Measurements from ENCODE around the gene CFP. TPM values are rescaled to one million over a fixed set of nuclear protein-coding genes. Genes with fewer than 3 reads are reported as not detected.

The CFP gene
- total and polyA plus RNA-seq, 2 experiments from 2014 or later = 0.17 to 0.23 TPM

- H2AFZ ChIP-seq = no peak within 1 kb of the TSS
- H3K9me2 ChIP-seq (replicated peaks; ENCODE audit: insufficient read depth) = no peaks in the 10 kb centered on the region
- H3K79me2 ChIP-seq = peaks cover 18% of the 10 kb centered on the region
- H3K4me3 ChIP-seq = peak within 1 kb of the TSS; percentile 36
- DNase-seq (ENCODE audit: low spot score) = peak; percentile 95
- H3K4me2 ChIP-seq = peak within 1 kb of the TSS; percentile 77
- no peaks in the 10 kb centered on the region for H3K36me3 ChIP-seq (replicated peaks; ENCODE audit: insufficient read depth, low read depth)
- no peaks in the 10 kb centered on the region for H4K20me1 ChIP-seq (ENCODE audit: insufficient read depth, poor library complexity, severe bottlenecking)
- TF ChIP-seq EZH2phosphoT487 (IDR thresholded peaks at IDR 0.05; ENCODE audit: low read depth, severe bottlenecking, unreplicated experiment) (no peak), CTCF (IDR thresholded peaks at IDR 0.05; ENCODE audit: poor library complexity) (no peak), EZH2 (IDR thresholded peaks at IDR 0.05; ENCODE audit: borderline replicate concordance) (no peak)
- H3K9me3 ChIP-seq (ENCODE audit: low read depth) = no peaks in the 10 kb centered on the region
- peaks cover 3% of the 10 kb centered on the region for H3K4me1 ChIP-seq (ENCODE audit: insufficient read depth)
- peak within 1 kb of the TSS; percentile 91 for H3K27ac ChIP-seq
- 42% methylated on average over 52 of the region's 65 CpGs for WGBS (ENCODE audit: low lambda C conversion rate, missing lambda C conversion rate)
- H3K27me3 ChIP-seq = no peaks in the 10 kb centered on the region
These were observed 20.7 kb upstream of the CFP start, which contains the start of gene ELK1 for GRCh38 chrX:47650164-47651042. Gene ELK1, minus strand, starts transcription at chrX:47650563. Its CDS starts 9,122 bp downstream, at chrX:47641441.

DNA sequence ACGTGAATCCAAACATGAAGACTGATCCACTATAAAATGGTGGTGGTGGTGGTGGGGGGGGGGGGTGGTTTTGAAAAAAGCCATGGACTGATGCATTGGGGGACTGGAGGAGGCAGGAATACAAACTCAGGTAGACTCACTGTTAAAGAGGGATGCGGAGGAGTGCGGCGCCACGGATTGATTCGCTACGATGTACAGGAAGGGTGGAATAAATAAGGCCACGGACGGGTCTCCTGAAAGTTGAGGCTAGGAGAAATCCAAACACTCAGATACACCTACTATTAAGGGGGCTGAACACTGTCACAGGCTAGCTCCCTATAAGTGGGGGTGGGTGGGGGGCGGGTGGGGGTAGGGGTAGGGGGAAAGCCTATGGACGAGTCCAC, 20.0 kb upstream of the CFP start:
- peaks cover 18% of the 10 kb centered on the region for H3K79me2 ChIP-seq
- no peaks in the 10 kb centered on the region for H3K27me3 ChIP-seq
- H4K20me1 ChIP-seq (ENCODE audit: insufficient read depth, poor library complexity, severe bottlenecking) = no peaks in the 10 kb centered on the region
- no peak overlapping the region for H2AFZ ChIP-seq
- TF ChIP-seq CTCF (IDR thresholded peaks at IDR 0.05; ENCODE audit: poor library complexity) = no peak
- no peak for TF ChIP-seq EZH2phosphoT487 (IDR thresholded peaks at IDR 0.05; ENCODE audit: low read depth, severe bottlenecking, unreplicated experiment)
- no peak for TF ChIP-seq EZH2 (IDR thresholded peaks at IDR 0.05; ENCODE audit: borderline replicate concordance)
- H3K9me3 ChIP-seq (ENCODE audit: low read depth) = no peaks in the 10 kb centered on the region
- no peaks in the 10 kb centered on the region for H3K36me3 ChIP-seq (replicated peaks; ENCODE audit: insufficient read depth, low read depth)
- peak overlapping the region; percentile 91 for H3K27ac ChIP-seq
- 57% methylated on average over 8 of the region's 11 CpGs for WGBS (ENCODE audit: low lambda C conversion rate, missing lambda C conversion rate)
- peak overlapping the region; percentile 77 for H3K4me2 ChIP-seq
- no peaks in the 10 kb centered on the region for H3K9me2 ChIP-seq (replicated peaks; ENCODE audit: insufficient read depth)
- no peak for DNase-seq (ENCODE audit: low spot score)
- H3K4me1 ChIP-seq (ENCODE audit: insufficient read depth) = peaks cover 3% of the 10 kb centered on the region
- H3K4me3 ChIP-seq = peak overlapping the region; percentile 36

GRCh38 chrX:47649271-47649670, 19.5 kb upstream of the CFP start:
- no peaks in the 10 kb centered on the region for H3K9me3 ChIP-seq (ENCODE audit: low read depth)
- H3K4me3 ChIP-seq = peak overlapping the region; percentile 6
- no peaks in the 10 kb centered on the region for H3K9me2 ChIP-seq (replicated peaks; ENCODE audit: insufficient read depth)
- no peak for DNase-seq (ENCODE audit: low spot score)
- peaks cover 3% of the 10 kb centered on the region for H3K4me1 ChIP-seq (ENCODE audit: insufficient read depth)
- no peak overlapping the region for H3K27ac ChIP-seq
- peak overlapping the region; percentile 77 for H3K4me2 ChIP-seq
- H3K27me3 ChIP-seq = no peaks in the 10 kb centered on the region
- TF ChIP-seq EZH2 (IDR thresholded peaks at IDR 0.05; ENCODE audit: borderline replicate concordance) (no peak), CTCF (IDR thresholded peaks at IDR 0.05; ENCODE audit: poor library complexity) (no peak), EZH2phosphoT487 (IDR thresholded peaks at IDR 0.05; ENCODE audit: low read depth, severe bottlenecking, unreplicated experiment) (no peak)
- peaks cover 18% of the 10 kb centered on the region for H3K79me2 ChIP-seq
- no peaks in the 10 kb centered on the region for H3K36me3 ChIP-seq (replicated peaks; ENCODE audit: insufficient read depth, low read depth)
- 61% methylated on average over 8 of the region's 8 CpGs for WGBS (ENCODE audit: low lambda C conversion rate, missing lambda C conversion rate)
- no peak overlapping the region for H2AFZ ChIP-seq
- H4K20me1 ChIP-seq (ENCODE audit: insufficient read depth, poor library complexity, severe bottlenecking) = no peaks in the 10 kb centered on the region

Measured in hepatocyte (in vitro differentiated cells).